Osteocyte (in vitro differentiated cells): Measurements from ENCODE around the gene TPCN1. TPM values are rescaled to one million over a fixed set of nuclear protein-coding genes. Genes with fewer than 3 reads are reported as not detected.
"Not testable (repeated sequence)": the region's sequence is repeated elsewhere in the genome, so short reads cannot be mapped to it uniquely, and the experiment has no call there.

Source experiments
- DNase-seq: peaks from one replicate; pipeline ENCODE4 v3.0.0; 2021; ENCODE audit warnings: mixed read lengths; ENCODE audit not compliant: unreplicated experiment; ENCODE audit errors: extremely low spot score
- H3K27ac Mint-ChIP-seq: one replicate; pipeline ENCODE4 v1.8.0; 2021; ENCODE audit warnings: mild to moderate bottlenecking, mixed read lengths; ENCODE audit not compliant: unreplicated experiment
- H3K27me3 Mint-ChIP-seq: one replicate; pipeline ENCODE4 v1.8.0; 2021; ENCODE audit warnings: mixed read lengths; ENCODE audit not compliant: unreplicated experiment
- H3K36me3 Mint-ChIP-seq: one replicate; pipeline ENCODE4 v1.8.0; 2021; ENCODE audit warnings: mixed read lengths; ENCODE audit not compliant: unreplicated experiment
- H3K4me1 Mint-ChIP-seq: one replicate; pipeline ENCODE4 v1.8.0; 2021; ENCODE audit warnings: mixed read lengths; ENCODE audit not compliant: unreplicated experiment
- H3K4me3 Mint-ChIP-seq: one replicate; pipeline ENCODE4 v1.8.0; 2021; ENCODE audit warnings: mild to moderate bottlenecking, moderate library complexity, mixed read lengths; ENCODE audit not compliant: unreplicated experiment
- H3K9me3 Mint-ChIP-seq: one replicate; pipeline ENCODE4 v1.8.0; 2021; ENCODE audit warnings: mixed read lengths; ENCODE audit not compliant: unreplicated experiment
- total RNA-seq: library from RNA; stranded (reverse); gene quantifications from 2 replicates; pipeline ENCODE4 v1.2.1, GENCODE V29; 2021
- TF ChIP-seq, protein P1 (sequence below): fragments of 200-600 bp; sonication (generic); IDR thresholded peaks from 2 replicates; pipeline ENCODE4 v1.5.0; 2021; ENCODE audit warnings: antibody characterized with exemption, mild to moderate bottlenecking, moderate library complexity

TPCN1 gene
- total RNA-seq, 1 donor from 2014 or later, result 80.6 TPM

DNA sequence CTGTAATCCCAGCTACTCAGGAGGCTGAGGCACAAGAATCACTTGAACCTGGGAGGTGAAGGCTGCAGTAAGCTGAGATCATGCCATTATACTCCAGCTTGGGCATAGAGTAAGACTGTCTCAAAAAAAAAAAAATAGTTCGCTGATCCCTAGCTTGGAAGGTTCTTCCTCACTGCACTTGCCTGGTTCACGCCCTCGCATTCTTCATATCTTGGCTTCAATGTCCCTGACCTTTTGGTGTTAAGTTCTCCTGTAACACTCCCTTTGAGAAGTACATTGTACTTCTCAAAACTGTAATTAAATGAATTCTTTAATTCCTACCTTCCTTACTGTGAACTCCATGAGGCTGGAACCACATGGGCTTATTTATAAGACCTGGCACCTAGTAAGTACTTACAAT is 16.5 kb upstream of the TPCN1 start:
- Mint-ChIP-seq H3K4me1 (peaks cover 10% of the 10 kb centered on the region), H3K27me3 (no peaks in the 10 kb centered on the region), H3K4me3 (no peak overlapping the region), H3K27ac (no peak overlapping the region), H3K36me3 (no peaks in the 10 kb centered on the region), H3K9me3 (no peaks in the 10 kb centered on the region)
- no peak for DNase-seq
- TF ChIP-seq, protein P1, sequence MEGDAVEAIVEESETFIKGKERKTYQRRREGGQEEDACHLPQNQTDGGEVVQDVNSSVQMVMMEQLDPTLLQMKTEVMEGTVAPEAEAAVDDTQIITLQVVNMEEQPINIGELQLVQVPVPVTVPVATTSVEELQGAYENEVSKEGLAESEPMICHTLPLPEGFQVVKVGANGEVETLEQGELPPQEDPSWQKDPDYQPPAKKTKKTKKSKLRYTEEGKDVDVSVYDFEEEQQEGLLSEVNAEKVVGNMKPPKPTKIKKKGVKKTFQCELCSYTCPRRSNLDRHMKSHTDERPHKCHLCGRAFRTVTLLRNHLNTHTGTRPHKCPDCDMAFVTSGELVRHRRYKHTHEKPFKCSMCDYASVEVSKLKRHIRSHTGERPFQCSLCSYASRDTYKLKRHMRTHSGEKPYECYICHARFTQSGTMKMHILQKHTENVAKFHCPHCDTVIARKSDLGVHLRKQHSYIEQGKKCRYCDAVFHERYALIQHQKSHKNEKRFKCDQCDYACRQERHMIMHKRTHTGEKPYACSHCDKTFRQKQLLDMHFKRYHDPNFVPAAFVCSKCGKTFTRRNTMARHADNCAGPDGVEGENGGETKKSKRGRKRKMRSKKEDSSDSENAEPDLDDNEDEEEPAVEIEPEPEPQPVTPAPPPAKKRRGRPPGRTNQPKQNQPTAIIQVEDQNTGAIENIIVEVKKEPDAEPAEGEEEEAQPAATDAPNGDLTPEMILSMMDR, result no peak

GRCh38 chr12:113206802-113207201 is 14.5 kb upstream of the TPCN1 start:
- H3K4me3 Mint-ChIP-seq, H3K27me3 Mint-ChIP-seq, H3K9me3 Mint-ChIP-seq, H3K36me3 Mint-ChIP-seq, H3K27ac Mint-ChIP-seq, DNase-seq: not testable (repeated sequence)
- peaks cover 16% of the 10 kb centered on the region for H3K4me1 Mint-ChIP-seq

DNA sequence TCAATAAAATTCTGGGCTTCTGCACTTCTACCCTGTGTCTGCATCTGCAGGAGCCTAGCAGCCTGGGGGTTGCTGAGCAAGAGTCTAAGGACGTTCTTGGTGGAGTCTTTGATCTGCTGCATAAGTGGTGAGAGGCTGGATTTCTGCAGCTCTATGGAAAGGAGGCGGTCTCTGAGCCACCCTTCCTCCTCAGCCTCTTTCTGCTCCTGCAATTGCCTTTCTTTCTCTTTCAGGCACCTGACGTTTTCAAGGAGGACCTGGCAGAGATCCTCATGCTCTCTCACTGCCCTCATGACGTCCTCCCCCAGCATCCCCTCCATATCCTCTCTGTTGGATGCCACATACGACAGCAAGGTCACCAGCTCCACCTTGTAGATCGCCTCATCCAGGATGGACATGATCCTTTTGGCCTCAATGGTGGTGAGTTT is 13.6 kb upstream of the TPCN1 start:
- DNase-seq, result no peak
- peaks cover 16% of the 10 kb centered on the region for H3K4me1 Mint-ChIP-seq
- H3K36me3 Mint-ChIP-seq, result peaks cover 2% of the 10 kb centered on the region
- no peak overlapping the region for H3K27ac Mint-ChIP-seq
- TF ChIP-seq, protein P1, result no peak
- H3K27me3 Mint-ChIP-seq, result no peaks in the 10 kb centered on the region
- no peak overlapping the region for H3K4me3 Mint-ChIP-seq
- H3K9me3 Mint-ChIP-seq, result no peaks in the 10 kb centered on the region

- Mint-ChIP-seq H3K9me3 (no peaks in the 10 kb centered on the region), H3K36me3 (peaks cover 2% of the 10 kb centered on the region), H3K4me1 (peaks cover 19% of the 10 kb centered on the region), H3K27ac (peak overlapping the region; percentile 54), H3K27me3 (no peaks in the 10 kb centered on the region), H3K4me3 (no peak overlapping the region)
- DNase-seq, result no peak
- TF ChIP-seq, protein P1, result no peak
These were observed 13.0 kb upstream of the TPCN1 start for GRCh38 chr12:113208041-113208934.

- H3K27me3 Mint-ChIP-seq, result no peaks in the 10 kb centered on the region
- no peak for DNase-seq
- H3K4me3 Mint-ChIP-seq, result no peak overlapping the region
- no peaks in the 10 kb centered on the region for H3K9me3 Mint-ChIP-seq
- H3K27ac Mint-ChIP-seq, result no peak overlapping the region
- TF ChIP-seq, protein P1, result no peak
- peaks cover 2% of the 10 kb centered on the region for H3K36me3 Mint-ChIP-seq
- peaks cover 45% of the 10 kb centered on the region for H3K4me1 Mint-ChIP-seq
These were observed 10.1 kb upstream of the TPCN1 start for GRCh38 chr12:113211160-113211559.
